Tibial nerve (tissue), 4 donors: ENCODE measurements around the gene RREB1. TPM values are rescaled to one million over a fixed set of nuclear protein-coding genes. Genes with fewer than 3 reads are reported as not detected.

Source experiments
- DNase-seq, 2 donors: peaks; one replicate each; pipeline ENCODE4 v3.0.0-alpha.2; 2019; ENCODE audit warnings: low spot score in 2 of 2
- H3K27ac ChIP-seq, 4 donors: fragments of 200-600 bp; sonication (generic) in 3 of 4; one replicate each; pipeline ENCODE4 v1.5.1; 2017 to 2019; ENCODE audit warnings: mild to moderate bottlenecking in 1 of 4
- H3K27me3 ChIP-seq, 2 donors: fragments of 200-600 bp; sonication (generic) in 1 of 2; one replicate each; pipeline versions ENCODE4 v1.5.1 to v1.6.0; 2017 to 2019
- H3K36me3 ChIP-seq, 3 donors: fragments of 200-600 bp; sonication (generic); one replicate each; pipeline ENCODE4 v1.5.1; 2018 to 2019
- H3K4me1 ChIP-seq, 4 donors: fragments of 200-600 bp; sonication (generic) in 3 of 4; one replicate each; pipeline ENCODE4 v1.5.1; 2017 to 2019
- H3K4me3 ChIP-seq, 4 donors: fragments of 200-600 bp; sonication (generic) in 3 of 4; one replicate each; pipeline ENCODE4 v1.5.1; 2017 to 2019; ENCODE audit warnings: mild to moderate bottlenecking in 1 of 4, moderate library complexity in 1 of 4
- H3K9me3 ChIP-seq, 4 donors: fragments of 200-600 bp; sonication (generic) in 3 of 4; one replicate each; pipeline ENCODE4 v1.5.1; 2017 to 2019
- CTCF ChIP-seq, 5 experiments: fragments of 200-600 bp in 3 of 5; fragments of 450-650 bp in 2 of 5; sonication (generic) in 3 of 5; IDR thresholded peaks; one replicate each; pipeline ENCODE4 v1.5.1; 2016 to 2019; ENCODE audit warnings: antibody characterized with exemption in 5 of 5, mild to moderate bottlenecking in 3 of 5, moderate library complexity in 2 of 5
- EP300 ChIP-seq, 2 donors: sonication (generic); formaldehyde crosslinking; IDR thresholded peaks; one replicate each; pipeline ENCODE4 v1.6.1; 2017; ENCODE audit warnings: antibody characterized with exemption in 2 of 2, mild to moderate bottlenecking in 1 of 2
- POLR2A ChIP-seq, 2 donors: fragments of 450-650 bp; IDR thresholded peaks; one replicate each; pipeline ENCODE4 v1.6.1; 2017; ENCODE audit warnings: antibody characterized with exemption in 2 of 2, mild to moderate bottlenecking in 2 of 2, moderate library complexity in 2 of 2
- WGBS, 2 donors: methylation state at CpG; one replicate each; pipeline ENCODE4 v1.1.5; 2018; 5-methylcytosine and 5-hydroxymethylcytosine counted together
- total RNA-seq, 4 donors: library from RNA; depleted of rRNA; stranded (reverse); fragments of >200 nt; gene quantifications; one replicate each; pipeline ENCODE4 v1.1.0, GENCODE V29; 2016

Gene RREB1
- total RNA-seq, 4 donors from 2014 or later: 32.3 to 61.5 (median 36.3) TPM

- 0 to 1% methylated on average over 37 to 58 of the region's 86 CpGs for WGBS, 2 donors
- H3K4me1 ChIP-seq: peaks cover 0 to 54% (median 4%) of the 10 kb centered on the region in 4 donors
- H3K9me3 ChIP-seq: no peaks in the 10 kb centered on the region
- H3K27ac ChIP-seq: peak overlapping the region; percentile 88 to 95 (median 92)
- H3K36me3 ChIP-seq: no peaks in the 10 kb centered on the region
- no peaks in the 10 kb centered on the region for H3K27me3 ChIP-seq
- peak; percentile 49 to 73 for DNase-seq
- peak in 1 of 2 donors; percentile 70 for TF ChIP-seq EP300 (IDR thresholded peaks at IDR 0.05)
- TF ChIP-seq CTCF (IDR thresholded peaks at IDR 0.05): no peak
- peak in 1 of 2 donors; percentile 43 for TF ChIP-seq POLR2A (IDR thresholded peaks at IDR 0.05)
- H3K4me3 ChIP-seq: peak overlapping the region; percentile 85 to 95 (median 93)
Observed at GRCh38 chr6:7108964-7109836, 1.4 kb downstream of the RREB1 start.

GRCh38 chr6:7110092-7110792 is 2.5 kb downstream of the RREB1 start:
- Histone ChIP-seq H3K27me3 (no peaks in the 10 kb centered on the region), H3K36me3 (no peaks in the 10 kb centered on the region), H3K9me3 (no peaks in the 10 kb centered on the region), H3K27ac (peak overlapping the region in 2 of 4 donors; percentile 91 to 95), H3K4me1 (peaks cover 0 to 62% (median 9%) of the 10 kb centered on the region in 4 donors), H3K4me3 (peak overlapping the region in 3 of 4 donors; percentile 85 to 95 (median 94))
- no peak for DNase-seq
- TF ChIP-seq EP300 (IDR thresholded peaks at IDR 0.05): no peak
- TF ChIP-seq POLR2A (IDR thresholded peaks at IDR 0.05): no peak
- no peak for TF ChIP-seq CTCF (IDR thresholded peaks at IDR 0.05)
- WGBS, 2 donors: 74 to 76% methylated on average over 6 of the region's 6 CpGs

- 81 to 92% methylated on average over 4 of the region's 4 CpGs for WGBS, 2 donors
- DNase-seq: no peak
- no peak overlapping the region for H3K27ac ChIP-seq
Observed at GRCh38 chr6:7111095-7111690, 3.4 kb downstream of the RREB1 start.

GRCh38 chr6:7112171-7112570 is 4.4 kb downstream of the RREB1 start:
- H3K4me1 ChIP-seq: peaks cover 0 to 71% (median 21%) of the 10 kb centered on the region in 4 donors
- TF ChIP-seq POLR2A (IDR thresholded peaks at IDR 0.05) (no peak), EP300 (IDR thresholded peaks at IDR 0.05) (no peak)
- H3K4me3 ChIP-seq: no peak overlapping the region
- no peaks in the 10 kb centered on the region for H3K27me3 ChIP-seq
- no peak for DNase-seq
- H3K27ac ChIP-seq: no peak overlapping the region
- no peaks in the 10 kb centered on the region for H3K9me3 ChIP-seq
- no peaks in the 10 kb centered on the region for H3K36me3 ChIP-seq

More at GRCh38 chr6:7111095-7111690, 3.4 kb downstream of the RREB1 start:
- Histone ChIP-seq H3K9me3 (no peaks in the 10 kb centered on the region), H3K4me3 (no peak overlapping the region), H3K36me3 (no peaks in the 10 kb centered on the region), H3K4me1 (peaks cover 0 to 70% (median 18%) of the 10 kb centered on the region in 4 donors), H3K27me3 (no peaks in the 10 kb centered on the region)
- no peak for TF ChIP-seq EP300 (IDR thresholded peaks at IDR 0.05)
- no peak for TF ChIP-seq POLR2A (IDR thresholded peaks at IDR 0.05)
- TF ChIP-seq CTCF (IDR thresholded peaks at IDR 0.05): no peak

- Histone ChIP-seq H3K4me3 (no peak overlapping the region), H3K9me3 (no peaks in the 10 kb centered on the region), H3K27me3 (no peaks in the 10 kb centered on the region), H3K4me1 (peaks cover 0 to 70% (median 21%) of the 10 kb centered on the region in 4 donors), H3K36me3 (no peaks in the 10 kb centered on the region), H3K27ac (no peak overlapping the region)
- DNase-seq: no peak
- 55 to 57% methylated on average over 15 of the region's 15 CpGs for WGBS, 2 donors
- TF ChIP-seq CTCF (IDR thresholded peaks at IDR 0.05) (no peak), EP300 (IDR thresholded peaks at IDR 0.05) (no peak), POLR2A (IDR thresholded peaks at IDR 0.05) (no peak)
Observed at GRCh38 chr6:7112741-7113313, 5.1 kb downstream of the RREB1 start.
